B cell (primary cell): ENCODE measurements around the gene MAPK7. TPM values are rescaled to one million over a fixed set of nuclear protein-coding genes. Genes with fewer than 3 reads are reported as not detected.

Source experiments
- ATAC-seq: fragments of 200-7000 bp; cut with Tn5 transposase; one replicate; pipeline ENCODE4 v1.10.0; 2021; ENCODE audit warnings: low read depth, mild to moderate bottlenecking, moderate number of reproducible peaks, moderate library complexity
- CTCF ChIA-PET: fragments of 350-600 bp; sonication (Branson Sonifier 250); formaldehyde crosslinking; loops from one replicate; lab custom pipeline; 2021; ENCODE audit warnings: antibody characterized with exemption, inconsistent platforms; lab: Charles Lee
- POLR2A ChIA-PET: fragments of 350-600 bp; sonication (Branson Sonifier 250); formaldehyde crosslinking; loops from one replicate; lab custom pipeline; 2021; ENCODE audit warnings: antibody characterized with exemption; lab: Charles Lee
- DNase-seq: peaks from one replicate; pipeline ENCODE4 v3.0.0; 2013
- H2AFZ ChIP-seq: 2 replicates; pipeline ENCODE4 v1.6.1; 2012; ENCODE audit warnings: mild to moderate bottlenecking, low read depth, low read length; ENCODE audit not compliant: insufficient read depth, poor library complexity, severe bottlenecking
- H3K27ac ChIP-seq, 2 donors: 1 replicate in 1 of 2; 2 replicates in 1 of 2; pipeline ENCODE4 v1.5.1; 2012 to 2013; ENCODE audit warnings: low read length in 2 of 2, mild to moderate bottlenecking in 2 of 2, moderate library complexity in 1 of 2
- H3K27me3 ChIP-seq, 4 experiments: fragments of 200-600 bp in 1 of 4; sonication (generic) in 1 of 4; replicated peaks in 1 of 4; 1 replicate in 2 of 4; 2 replicates in 2 of 4; pipeline versions ENCODE4 v1.6.1 to v1.7.0; 2013 to 2016; ENCODE audit warnings: low read length in 3 of 4, mild to moderate bottlenecking in 2 of 4, mixed read lengths in 1 of 4, moderate library complexity in 1 of 4; ENCODE audit not compliant: insufficient read depth in 4 of 4, control insufficient read depth in 3 of 4; ENCODE audit errors: control extremely low read depth in 1 of 4
- H3K36me3 ChIP-seq, 2 experiments: replicated peaks in 1 of 2; 1 replicate in 1 of 2; 2 replicates in 1 of 2; pipeline versions ENCODE4 v1.6.1 to v1.7.1; 2013; ENCODE audit warnings: low read length in 1 of 2; ENCODE audit not compliant: insufficient read depth in 2 of 2, control insufficient read depth in 1 of 2; ENCODE audit errors: control extremely low read depth in 1 of 2, extremely low read depth in 1 of 2
- H3K4me1 ChIP-seq, 2 donors: fragments of 200-600 bp in 1 of 2; sonication (generic) in 1 of 2; 1 replicate in 1 of 2; 2 replicates in 1 of 2; pipeline versions ENCODE4 v1.5.1 to v1.6.1; 2013 to 2017; ENCODE audit warnings: low read length in 2 of 2; ENCODE audit not compliant: control insufficient read depth in 2 of 2, insufficient read depth in 2 of 2
- H3K4me2 ChIP-seq: replicated peaks from 2 replicates; pipeline ENCODE3; 2012; ENCODE audit warnings: mild to moderate bottlenecking, low read depth, low read length; ENCODE audit not compliant: poor library complexity, severe bottlenecking
- H3K4me3 ChIP-seq, 5 experiments: fragments of 200-600 bp in 1 of 5; sonication (generic) in 1 of 5; 1 replicate in 3 of 5; 2 replicates in 2 of 5; pipeline versions ENCODE4 v1.5.1 to v1.7.0; 2011 to 2016; ENCODE audit warnings: low read length in 4 of 5, mild to moderate bottlenecking in 4 of 5, low read depth in 2 of 5, control low read depth in 1 of 5, moderate library complexity in 1 of 5; ENCODE audit not compliant: insufficient read depth in 1 of 5; ENCODE audit errors: control extremely low read depth in 1 of 5, extremely low read depth in 1 of 5
- H3K79me2 ChIP-seq: fragments of 200-600 bp; sonication (generic); one replicate; pipeline ENCODE4 v1.6.0; 2016; ENCODE audit warnings: low read length; ENCODE audit not compliant: control insufficient read depth, insufficient read depth
- H3K9ac ChIP-seq: fragments of 200-600 bp; sonication (generic); 2 replicates; pipeline ENCODE4 v1.6.1; 2017; ENCODE audit warnings: mild to moderate bottlenecking, low read length, moderate library complexity
- H3K9me3 ChIP-seq, 3 donors: one replicate each; pipeline versions ENCODE4 v1.6.1 to v1.7.1; 2013; ENCODE audit warnings: low read length in 2 of 3; ENCODE audit not compliant: control insufficient read depth in 2 of 3, insufficient read depth in 1 of 3; ENCODE audit errors: control extremely low read depth in 1 of 3
- H4K20me1 ChIP-seq: 2 replicates; pipeline ENCODE4 v1.6.0; 2012; ENCODE audit warnings: mild to moderate bottlenecking, low read length; ENCODE audit not compliant: insufficient read depth, control insufficient read depth, poor library complexity, severe bottlenecking
- H3K27ac Mint-ChIP-seq: one replicate; pipeline ENCODE4 v1.8.0; 2021; ENCODE audit warnings: mixed read lengths
- H3K27me3 Mint-ChIP-seq: one replicate; pipeline ENCODE4 v1.8.0; 2021; ENCODE audit warnings: mixed read lengths
- H3K4me1 Mint-ChIP-seq: one replicate; pipeline ENCODE4 v1.8.0; 2021; ENCODE audit warnings: mixed read lengths
- H3K4me3 Mint-ChIP-seq: one replicate; pipeline ENCODE4 v1.8.0; 2021; ENCODE audit warnings: mixed read lengths
- H3K9me3 Mint-ChIP-seq: one replicate; pipeline ENCODE4 v1.8.0; 2022; ENCODE audit warnings: mixed read lengths; ENCODE audit not compliant: insufficient read depth
- EZH2 ChIP-seq: IDR thresholded peaks from 2 replicates; pipeline ENCODE4 v1.6.1; 2012; ENCODE audit warnings: borderline replicate concordance, low read depth, mild to moderate bottlenecking, moderate library complexity, low read length; ENCODE audit not compliant: insufficient read depth, poor library complexity, severe bottlenecking
- WGBS: methylation state at CpG from one replicate; pipeline ENCODE4 v1.1.5; 2013; ENCODE audit warnings: missing lambda C conversion rate; ENCODE audit not compliant: insufficient coverage; 5-methylcytosine and 5-hydroxymethylcytosine counted together
- intact Hi-C: fragments of 100-400 bp; cut with micrococcal nuclease; formaldehyde crosslinking; loops from one replicate; pipeline ENCODE4 v1.10.0; 2022
- polyA plus RNA-seq: library from polyadenylated mRNA; depleted of rRNA; stranded (reverse); fragments of >200 nt; gene quantifications from 2 replicates; pipeline ENCODE4 v1.2.3, GENCODE V29; 2012
- total RNA-seq, 2 donors: library from RNA; stranded (reverse); fragments of 120-200 nt in 1 of 2; gene quantifications; 1 replicate in 1 of 2; 2 replicates in 1 of 2; pipeline versions ENCODE4 v1.2.3 to v1.2.4, GENCODE V29; 2013 to 2022
- TF ChIP-seq, protein P1 (sequence below): fragments of 200-600 bp; IDR thresholded peaks from one replicate; pipeline ENCODE4 v1.8.0; 2022; ENCODE audit warnings: antibody characterized with exemption, mild to moderate bottlenecking

MAPK7 gene
- total and polyA plus RNA-seq, 2 donors (not counting 1 experiment from before 2014, with no cell fraction given), result 30.0 to 34.0 TPM

DNA sequence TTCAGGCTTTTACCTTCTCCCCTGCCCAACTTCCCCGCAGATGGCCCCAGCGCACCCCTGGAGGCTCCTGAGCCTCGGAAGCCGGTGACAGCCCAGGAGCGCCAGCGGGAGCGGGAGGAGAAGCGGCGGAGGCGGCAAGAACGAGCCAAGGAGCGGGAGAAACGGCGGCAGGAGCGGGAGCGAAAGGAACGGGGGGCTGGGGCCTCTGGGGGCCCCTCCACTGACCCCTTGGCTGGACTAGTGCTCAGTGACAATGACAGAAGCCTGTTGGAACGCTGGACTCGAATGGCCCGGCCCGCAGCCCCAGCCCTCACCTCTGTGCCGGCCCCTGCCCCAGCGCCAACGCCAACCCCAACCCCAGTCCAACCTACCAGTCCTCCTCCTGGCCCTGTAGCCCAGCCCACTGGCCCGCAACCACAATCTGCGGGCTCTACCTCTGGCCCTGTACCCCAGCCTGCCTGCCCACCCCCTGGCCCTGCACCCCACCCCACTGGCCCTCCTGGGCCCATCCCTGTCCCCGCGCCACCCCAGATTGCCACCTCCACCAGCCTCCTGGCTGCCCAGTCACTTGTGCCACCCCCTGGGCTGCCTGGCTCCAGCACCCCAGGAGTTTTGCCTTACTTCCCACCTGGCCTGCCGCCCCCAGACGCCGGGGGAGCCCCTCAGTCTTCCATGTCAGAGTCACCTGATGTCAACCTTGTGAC, 3.6 kb downstream of the MAPK7 start:
- no peak overlapping the region for H3K4me3 Mint-ChIP-seq
- Histone ChIP-seq H2AFZ (no peak overlapping the region), H3K4me2 (no peak overlapping the region), H3K4me1 (peaks cover 11 to 13% of the 10 kb centered on the region in 2 donors), H3K27ac (no peak overlapping the region), H3K79me2 (peaks cover 4% of the 10 kb centered on the region), H3K4me3 (no peak overlapping the region), H3K9me3 (no peaks in the 10 kb centered on the region), H4K20me1 (peaks cover 12% of the 10 kb centered on the region), H3K27me3 (peaks cover 0 to 6% (median 0%) of the 10 kb centered on the region in 4 experiments), H3K36me3 (peaks cover 0 to 45% of the 10 kb centered on the region in 2 experiments), H3K9ac (no peak overlapping the region)
- TF ChIP-seq, protein P1, sequence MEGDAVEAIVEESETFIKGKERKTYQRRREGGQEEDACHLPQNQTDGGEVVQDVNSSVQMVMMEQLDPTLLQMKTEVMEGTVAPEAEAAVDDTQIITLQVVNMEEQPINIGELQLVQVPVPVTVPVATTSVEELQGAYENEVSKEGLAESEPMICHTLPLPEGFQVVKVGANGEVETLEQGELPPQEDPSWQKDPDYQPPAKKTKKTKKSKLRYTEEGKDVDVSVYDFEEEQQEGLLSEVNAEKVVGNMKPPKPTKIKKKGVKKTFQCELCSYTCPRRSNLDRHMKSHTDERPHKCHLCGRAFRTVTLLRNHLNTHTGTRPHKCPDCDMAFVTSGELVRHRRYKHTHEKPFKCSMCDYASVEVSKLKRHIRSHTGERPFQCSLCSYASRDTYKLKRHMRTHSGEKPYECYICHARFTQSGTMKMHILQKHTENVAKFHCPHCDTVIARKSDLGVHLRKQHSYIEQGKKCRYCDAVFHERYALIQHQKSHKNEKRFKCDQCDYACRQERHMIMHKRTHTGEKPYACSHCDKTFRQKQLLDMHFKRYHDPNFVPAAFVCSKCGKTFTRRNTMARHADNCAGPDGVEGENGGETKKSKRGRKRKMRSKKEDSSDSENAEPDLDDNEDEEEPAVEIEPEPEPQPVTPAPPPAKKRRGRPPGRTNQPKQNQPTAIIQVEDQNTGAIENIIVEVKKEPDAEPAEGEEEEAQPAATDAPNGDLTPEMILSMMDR, result no peak
- no peak for TF ChIP-seq EZH2
- POLR2A ChIA-PET, result no interaction called here
- H3K9me3 Mint-ChIP-seq, result no peaks in the 10 kb centered on the region
- peaks cover 4% of the 10 kb centered on the region for H3K27me3 Mint-ChIP-seq
- H3K27ac Mint-ChIP-seq, result no peak overlapping the region
- H3K4me1 Mint-ChIP-seq, result peaks cover 21% of the 10 kb centered on the region
- WGBS, result 97% methylated on average over 28 of the region's 31 CpGs
- intact Hi-C loops, result no loop called here
- CTCF ChIA-PET, result interaction anchor here (1.1 kb wide), 1 partner anchor 19 kb away, joined by 3 read pairs; the partner anchor contains the start of gene B9D1
- DNase-seq (no peak), ATAC-seq (no peak)
